NCI-H345 treated with DMSO at 0.1 percent for 48 hours (cell line): ENCODE measurements around the gene PDLIM4.

Source experiments
- DNase-seq: peaks from one replicate; lab custom pipeline; 2025; ENCODE audit not compliant: unreplicated experiment; lab: John Stamatoyannopoulos, UW

PDLIM4 gene

GRCh38 chr5:132281856-132282614 lies 24.5 kb downstream of the PDLIM4 start:
- DNase-seq = no peak

GRCh38 chr5:132283423-132284043 lies 26.0 kb downstream of the PDLIM4 start:
- no peak for DNase-seq

- DNase-seq = no peak
Measured at GRCh38 chr5:132289097-132289496, 31.6 kb downstream of the PDLIM4 start.

- DNase-seq = no peak
Measured at GRCh38 chr5:132291026-132291425, 33.5 kb downstream of the PDLIM4 start.

- peak; percentile 91 for DNase-seq
Measured at GRCh38 chr5:132293066-132293991, 35.8 kb downstream of the PDLIM4 start.

- DNase-seq = peak; percentile 43
Measured at GRCh38 chr5:132293992-132294727, 36.7 kb downstream of the PDLIM4 start, which contains the start of gene SLC22A4. SLC22A4 (plus strand) TSS chr5:132294394; CDS start chr5:132294617, 223 bp downstream.

- no peak for DNase-seq
Measured at GRCh38 chr5:132294728-132295504, 37.4 kb downstream of the PDLIM4 start.

GRCh38 chr5:132295505-132296411 lies 38.3 kb downstream of the PDLIM4 start:
- no peak for DNase-seq

GRCh38 chr5:132296412-132297016 lies 39.0 kb downstream of the PDLIM4 start:
- DNase-seq = no peak

GRCh38 chr5:132297211-132297940 lies 39.9 kb downstream of the PDLIM4 start:
- DNase-seq = no peak

GRCh38 chr5:132298298-132299212 lies 41.1 kb downstream of the PDLIM4 start:
- no peak for DNase-seq

- no peak for DNase-seq
Measured at GRCh38 chr5:132299917-132300316, 42.4 kb downstream of the PDLIM4 start.

GRCh38 chr5:132300577-132301343 lies 43.3 kb downstream of the PDLIM4 start:
- DNase-seq = no peak

- peak; percentile 7 for DNase-seq
Measured at GRCh38 chr5:132301344-132302271, 44.1 kb downstream of the PDLIM4 start.

GRCh38 chr5:132302413-132302812 lies 44.9 kb downstream of the PDLIM4 start:
- no peak for DNase-seq
